CD4-positive, alpha-beta T cell (primary cell): ENCODE data around the gene SIN3B. TPM values are rescaled to one million over a fixed set of nuclear protein-coding genes. Genes with fewer than 3 reads are reported as not detected.
A peak's percentile ranks its signal among the peaks of the same experiment; 100 is the strongest.

Experiments used
- ATAC-seq: fragments of 200-7000 bp; cut with Tn5 transposase; one replicate; pipeline ENCODE4 v1.10.0; 2022; ENCODE audit warnings: mild to moderate bottlenecking; ENCODE audit not compliant: poor library complexity
- CTCF ChIA-PET: fragments of 350-600 bp; sonication (Branson Sonifier 250); formaldehyde crosslinking; loops from one replicate; lab custom pipeline; 2021; ENCODE audit warnings: antibody characterized with exemption, inconsistent platforms; lab: Charles Lee
- POLR2A ChIA-PET: fragments of 350-600 bp; sonication (Branson Sonifier 250); formaldehyde crosslinking; loops from one replicate; lab custom pipeline; 2021; ENCODE audit warnings: antibody characterized with exemption, inconsistent platforms; lab: Charles Lee
- DNase-seq, 14 experiments: peaks; one replicate each; pipeline ENCODE4 v3.0.0-alpha.2; 2013 to 2020; ENCODE audit warnings: mixed read lengths in 2 of 14
- H3K27ac ChIP-seq, 2 donors: one replicate each; pipeline versions ENCODE4 v1.5.1 to v1.7.0; 2013; ENCODE audit warnings: low read length in 2 of 2, low read depth in 1 of 2, mild to moderate bottlenecking in 1 of 2
- H3K27me3 ChIP-seq, 2 experiments: 1 replicate in 1 of 2; 2 replicates in 1 of 2; pipeline versions ENCODE4 v1.6.1 to v1.7.0; 2013; ENCODE audit warnings: low read length in 2 of 2, control low read depth in 1 of 2, mild to moderate bottlenecking in 1 of 2, moderate library complexity in 1 of 2; ENCODE audit not compliant: insufficient read depth in 2 of 2, control insufficient read depth in 1 of 2
- H3K36me3 ChIP-seq: one replicate; pipeline ENCODE4 v1.6.1; 2013; ENCODE audit warnings: low read length, control low read depth; ENCODE audit not compliant: insufficient read depth
- H3K4me1 ChIP-seq: one replicate; pipeline ENCODE4 v1.6.1; 2013; ENCODE audit warnings: low read length, control low read depth; ENCODE audit not compliant: insufficient read depth
- H3K4me3 ChIP-seq: one replicate; pipeline ENCODE4 v1.5.1; 2013; ENCODE audit warnings: mild to moderate bottlenecking, low read length, moderate library complexity
- H3K9me3 ChIP-seq, 2 experiments: 1 replicate in 1 of 2; 2 replicates in 1 of 2; pipeline versions ENCODE4 v1.6.1 to v1.7.0; 2013; ENCODE audit warnings: low read length in 2 of 2, mild to moderate bottlenecking in 2 of 2, control low read depth in 1 of 2, moderate library complexity in 1 of 2; ENCODE audit not compliant: control insufficient read depth in 1 of 2, insufficient read depth in 1 of 2
- H3K27ac Mint-ChIP-seq: one replicate; pipeline ENCODE4 v1.8.0; 2020; ENCODE audit warnings: mixed read lengths
- H3K27me3 Mint-ChIP-seq: one replicate; pipeline ENCODE4 v1.8.0; 2021; ENCODE audit warnings: mixed read lengths
- H3K36me3 Mint-ChIP-seq: one replicate; pipeline ENCODE4 v1.8.0; 2021; ENCODE audit warnings: low read depth, mixed read lengths
- H3K4me1 Mint-ChIP-seq: one replicate; pipeline ENCODE4 v1.8.0; 2021; ENCODE audit warnings: low read depth, mixed read lengths
- H3K4me3 Mint-ChIP-seq: one replicate; pipeline ENCODE4 v1.8.0; 2020; ENCODE audit warnings: mild to moderate bottlenecking, mixed read lengths
- H3K9me3 Mint-ChIP-seq: one replicate; pipeline ENCODE4 v1.8.0; 2020; ENCODE audit warnings: mixed read lengths
- intact Hi-C, 2 experiments: fragments of 100-400 bp; cut with DNase I in 1 of 2; cut with micrococcal nuclease in 1 of 2; formaldehyde crosslinking; loops; one replicate each; pipeline versions ENCODE4 v1.15.1 to v1.9.0; 2023 to 2025; cut with DNase I, micrococcal nuclease
- total RNA-seq, 174 experiments: library from RNA in 2 of 174; stranded (reverse) in 2 of 174; gene quantifications; one replicate each; pipeline ENCODE4 v1.2.3 and lab custom pipeline; 2021 to 2026
- TF ChIP-seq, protein P1 (sequence below): fragments of 200-600 bp; IDR thresholded peaks from one replicate; pipeline ENCODE4 v1.8.0; 2022; ENCODE audit warnings: antibody characterized with exemption, mild to moderate bottlenecking

Gene SIN3B
- total RNA-seq, 2 experiments from 2014 or later: 52.4 to 53.7 TPM

DNA sequence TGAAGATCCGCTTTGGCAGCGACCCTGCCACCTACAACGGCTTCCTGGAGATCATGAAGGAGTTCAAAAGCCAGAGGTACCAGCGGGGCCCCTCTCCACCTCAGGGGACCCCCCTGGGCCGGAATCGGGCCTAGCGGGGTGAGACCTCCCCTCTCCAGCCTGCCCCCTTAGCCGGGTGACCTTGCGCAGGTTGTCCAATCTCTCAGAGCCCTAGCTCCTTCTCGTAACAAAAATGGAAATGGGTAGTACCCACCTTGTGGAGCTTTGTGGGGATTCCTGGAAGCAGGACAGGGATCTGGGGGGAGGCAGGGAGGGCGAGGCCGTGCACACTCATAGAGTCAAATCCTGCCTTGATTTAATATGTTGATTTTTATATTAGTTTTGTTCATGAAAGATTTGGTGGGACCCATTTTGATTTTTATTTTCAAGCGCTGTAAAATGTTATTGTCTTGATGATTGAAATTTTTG, 658 bp downstream of the SIN3B start:
- intact Hi-C loops: loop anchor here in 1 of 2 experiments (2.0 kb wide), 1 partner anchor 171 kb away; no protein-coding TSS in a partner anchor
- H3K9me3 ChIP-seq: no peaks in the 10 kb centered on the region
- Mint-ChIP-seq H3K36me3 (peaks cover 36% of the 10 kb centered on the region), H3K4me1 (peaks cover 39% of the 10 kb centered on the region), H3K4me3 (peak overlapping the region; percentile 88), H3K27ac (peak overlapping the region; percentile 85), H3K27me3 (peaks cover 23% of the 10 kb centered on the region), H3K9me3 (no peaks in the 10 kb centered on the region)
- TF ChIP-seq, protein P1, sequence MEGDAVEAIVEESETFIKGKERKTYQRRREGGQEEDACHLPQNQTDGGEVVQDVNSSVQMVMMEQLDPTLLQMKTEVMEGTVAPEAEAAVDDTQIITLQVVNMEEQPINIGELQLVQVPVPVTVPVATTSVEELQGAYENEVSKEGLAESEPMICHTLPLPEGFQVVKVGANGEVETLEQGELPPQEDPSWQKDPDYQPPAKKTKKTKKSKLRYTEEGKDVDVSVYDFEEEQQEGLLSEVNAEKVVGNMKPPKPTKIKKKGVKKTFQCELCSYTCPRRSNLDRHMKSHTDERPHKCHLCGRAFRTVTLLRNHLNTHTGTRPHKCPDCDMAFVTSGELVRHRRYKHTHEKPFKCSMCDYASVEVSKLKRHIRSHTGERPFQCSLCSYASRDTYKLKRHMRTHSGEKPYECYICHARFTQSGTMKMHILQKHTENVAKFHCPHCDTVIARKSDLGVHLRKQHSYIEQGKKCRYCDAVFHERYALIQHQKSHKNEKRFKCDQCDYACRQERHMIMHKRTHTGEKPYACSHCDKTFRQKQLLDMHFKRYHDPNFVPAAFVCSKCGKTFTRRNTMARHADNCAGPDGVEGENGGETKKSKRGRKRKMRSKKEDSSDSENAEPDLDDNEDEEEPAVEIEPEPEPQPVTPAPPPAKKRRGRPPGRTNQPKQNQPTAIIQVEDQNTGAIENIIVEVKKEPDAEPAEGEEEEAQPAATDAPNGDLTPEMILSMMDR: no peak
- ChIA-PET CTCF (no interaction called here), POLR2A (no interaction called here)
- H3K27me3 ChIP-seq: peaks cover 0 to 9% of the 10 kb centered on the region in 2 experiments
- DNase-seq (no peak), ATAC-seq (no peak)
- H3K27ac ChIP-seq: peak overlapping the region; percentile 34 to 59
- peaks cover 28% of the 10 kb centered on the region for H3K36me3 ChIP-seq
- peaks cover 32% of the 10 kb centered on the region for H3K4me1 ChIP-seq
- H3K4me3 ChIP-seq: peak overlapping the region; percentile 84

DNA sequence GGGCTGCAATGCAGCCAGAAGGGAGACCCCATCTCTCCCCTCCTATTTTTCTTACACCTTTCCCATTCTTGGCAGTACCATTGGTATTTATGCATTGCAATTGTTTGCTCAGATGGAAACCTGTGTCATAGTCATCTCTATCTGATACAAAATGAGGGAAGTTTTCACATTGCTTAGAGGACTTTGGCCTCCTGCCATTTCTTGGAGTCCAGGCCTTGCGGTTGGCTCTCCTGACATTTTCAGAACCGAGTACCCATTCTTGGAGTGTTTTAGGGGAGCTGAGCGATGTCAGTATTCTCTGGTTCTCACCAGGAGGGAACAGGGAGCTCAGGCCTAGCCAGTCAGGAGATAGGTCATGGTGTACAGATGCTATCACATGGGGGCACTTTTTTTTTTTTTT, 1.5 kb downstream of the SIN3B start:
- TF ChIP-seq, protein P1: no peak
- Histone ChIP-seq H3K27me3 (peaks cover 0 to 2% of the 10 kb centered on the region in 2 experiments), H3K9me3 (no peaks in the 10 kb centered on the region), H3K36me3 (peaks cover 30% of the 10 kb centered on the region), H3K4me3 (no peak overlapping the region), H3K27ac (no peak overlapping the region), H3K4me1 (peaks cover 24% of the 10 kb centered on the region)
- intact Hi-C loops: no loop called here
- Mint-ChIP-seq H3K4me3 (peak overlapping the region; percentile 88), H3K27ac (peak overlapping the region; percentile 85), H3K27me3 (peaks cover 15% of the 10 kb centered on the region), H3K36me3 (peaks cover 38% of the 10 kb centered on the region), H3K9me3 (no peaks in the 10 kb centered on the region), H3K4me1 (peaks cover 31% of the 10 kb centered on the region)
- POLR2A ChIA-PET: no interaction called here
- CTCF ChIA-PET: no interaction called here
- no peak for ATAC-seq
- DNase-seq: no peak

DNA sequence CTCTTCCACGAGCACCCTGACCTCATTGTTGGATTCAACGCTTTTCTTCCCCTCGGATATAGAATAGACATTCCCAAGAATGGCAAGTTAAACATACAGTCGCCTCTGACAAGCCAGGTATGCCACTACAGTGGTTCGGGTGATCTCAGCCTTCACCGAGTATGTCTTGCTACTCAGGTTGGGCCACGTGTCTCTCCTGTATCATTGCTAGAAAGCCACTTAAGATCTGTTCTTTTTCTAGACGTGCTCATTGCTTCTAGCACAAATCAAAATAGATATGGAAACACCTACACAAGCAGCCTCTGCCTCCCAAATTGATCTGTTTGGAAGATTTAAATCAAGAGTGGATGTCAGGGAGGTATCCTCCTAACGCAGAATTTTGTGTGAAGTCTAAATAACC, 2.3 kb downstream of the SIN3B start:
- H3K9me3 ChIP-seq: no peaks in the 10 kb centered on the region
- TF ChIP-seq, protein P1: no peak
- CTCF ChIA-PET: no interaction called here
- ATAC-seq (no peak), DNase-seq (no peak)
- no peaks in the 10 kb centered on the region for H3K27me3 ChIP-seq
- H3K36me3 ChIP-seq: peaks cover 38% of the 10 kb centered on the region
- peaks cover 27% of the 10 kb centered on the region for H3K4me1 ChIP-seq
- H3K27me3 Mint-ChIP-seq: peaks cover 9% of the 10 kb centered on the region
- intact Hi-C loops: no loop called here
- POLR2A ChIA-PET: no interaction called here
- H3K9me3 Mint-ChIP-seq: no peaks in the 10 kb centered on the region
- peaks cover 47% of the 10 kb centered on the region for H3K36me3 Mint-ChIP-seq
- H3K27ac Mint-ChIP-seq: peak overlapping the region; percentile 41
- no peak overlapping the region for H3K4me3 ChIP-seq
- H3K4me1 Mint-ChIP-seq: peaks cover 30% of the 10 kb centered on the region
- peak overlapping the region; percentile 70 for H3K4me3 Mint-ChIP-seq
- H3K27ac ChIP-seq: no peak overlapping the region
